Measurements from ENCODE around the gene RFPL3. TPM values are rescaled to one million over a fixed set of nuclear protein-coding genes. Genes with fewer than 3 reads are reported as not detected.

RFPL3 gene
- total and polyA plus RNA-seq, 2 experiments from 2014 or later = not detected

DNA sequence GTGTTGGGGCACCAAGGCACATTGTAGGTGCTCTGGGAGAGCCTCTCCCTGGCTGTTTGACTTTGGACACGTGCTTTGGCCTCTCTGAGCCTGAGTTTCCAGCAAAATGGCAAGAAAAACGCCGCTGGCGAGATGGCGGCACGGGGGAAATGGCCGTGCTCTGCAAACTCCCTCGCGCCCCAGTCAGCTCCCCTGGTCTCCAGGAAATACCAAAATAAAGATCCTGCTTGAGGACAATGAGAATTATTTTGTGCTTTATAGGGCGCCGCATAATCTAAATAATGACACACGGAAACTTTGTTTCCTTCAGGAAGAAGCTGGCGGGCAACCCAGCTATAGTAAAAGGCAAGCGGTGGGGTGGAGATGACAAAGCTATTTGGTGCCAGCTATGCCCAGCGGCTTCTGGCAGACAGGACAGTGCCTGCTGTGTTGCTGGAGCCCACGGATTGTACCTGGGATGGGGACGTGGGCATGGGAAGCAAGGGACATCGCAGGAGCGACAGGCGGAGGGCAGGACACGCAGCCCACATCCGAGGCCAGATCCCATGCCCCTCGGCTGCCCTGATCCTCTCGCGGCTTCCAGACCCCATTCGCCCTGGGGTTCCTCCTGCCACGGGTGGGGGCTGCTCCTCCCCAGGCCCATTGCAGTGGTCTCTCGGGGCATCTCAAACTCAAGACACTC is 26.3 kb upstream of the RFPL3 start:
- WGBS (ENCODE audit: low lambda C conversion rate, missing lambda C conversion rate) = 90% methylated on average over 28 of the region's 28 CpGs

DNA sequence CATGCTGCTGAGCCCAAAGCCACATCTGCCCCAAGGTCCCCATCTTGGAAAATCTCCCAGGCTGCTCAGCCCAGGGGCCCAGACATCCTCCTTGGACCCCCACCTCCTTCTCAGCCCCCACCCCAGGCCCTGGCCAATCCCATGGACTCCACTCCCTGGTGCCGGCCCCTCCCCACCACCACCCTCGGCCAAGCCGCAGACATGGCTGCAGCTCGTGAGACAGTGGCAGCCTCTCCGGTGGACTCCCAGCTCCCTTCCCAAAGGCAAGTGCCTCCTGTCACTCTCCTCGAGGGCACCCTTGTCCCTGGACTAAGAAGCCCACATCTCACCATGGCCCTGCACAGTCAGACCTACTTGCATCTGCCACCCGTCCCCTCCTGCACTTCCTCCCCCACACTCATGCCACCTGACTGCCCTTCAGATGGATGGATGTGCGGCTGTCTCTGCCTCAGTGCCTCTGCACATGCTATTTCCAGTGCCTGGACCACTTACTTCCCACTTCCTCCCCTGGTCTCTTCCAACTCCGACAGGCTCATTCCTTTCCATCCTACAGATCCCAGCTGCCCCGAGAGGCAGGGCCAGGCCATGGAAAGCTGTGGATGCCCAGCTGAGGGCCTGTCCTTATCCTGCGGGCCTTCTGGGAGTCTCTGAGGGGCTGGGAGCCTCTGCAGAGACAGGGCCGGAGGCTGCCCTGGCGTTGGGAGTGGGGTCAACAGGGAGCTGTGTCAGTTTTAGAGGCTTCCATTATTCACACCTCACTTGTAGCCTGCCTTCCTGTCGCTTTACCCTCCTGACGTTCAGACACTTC is 25.5 kb upstream of the RFPL3 start:
- no peak overlapping the region for H3K4me2 ChIP-seq
- H3K4me3 ChIP-seq = no peak overlapping the region
- H4K20me1 ChIP-seq (ENCODE audit: insufficient read depth, poor library complexity, severe bottlenecking) = no peaks in the 10 kb centered on the region
- no peaks in the 10 kb centered on the region for H3K36me3 ChIP-seq (replicated peaks; ENCODE audit: insufficient read depth, low read depth)
- DNase-seq (ENCODE audit: low spot score) = no peak
- no peaks in the 10 kb centered on the region for H3K27me3 ChIP-seq
- no peak overlapping the region for H3K27ac ChIP-seq
- H2AFZ ChIP-seq = no peak overlapping the region
- 81% methylated on average over 15 of the region's 15 CpGs for WGBS (ENCODE audit: low lambda C conversion rate, missing lambda C conversion rate)
- H3K79me2 ChIP-seq = no peaks in the 10 kb centered on the region
- no peaks in the 10 kb centered on the region for H3K9me3 ChIP-seq (ENCODE audit: low read depth)
- no peaks in the 10 kb centered on the region for H3K4me1 ChIP-seq (ENCODE audit: insufficient read depth)
- no peaks in the 10 kb centered on the region for H3K9me2 ChIP-seq (replicated peaks; ENCODE audit: insufficient read depth)
- no peak for TF ChIP-seq CTCF (IDR thresholded peaks at IDR 0.05; ENCODE audit: poor library complexity)
- TF ChIP-seq EZH2phosphoT487 (IDR thresholded peaks at IDR 0.05; ENCODE audit: low read depth, severe bottlenecking, unreplicated experiment) = no peak
- TF ChIP-seq EZH2 (IDR thresholded peaks at IDR 0.05; ENCODE audit: borderline replicate concordance) = no peak

More for the DNA sequence above, 26.3 kb upstream of the RFPL3 start:
- no peak overlapping the region for H3K27ac ChIP-seq
- H3K79me2 ChIP-seq = no peaks in the 10 kb centered on the region
- no peaks in the 10 kb centered on the region for H3K27me3 ChIP-seq
- no peak for DNase-seq (ENCODE audit: low spot score)
- H3K4me1 ChIP-seq (ENCODE audit: insufficient read depth) = no peaks in the 10 kb centered on the region
- no peaks in the 10 kb centered on the region for H4K20me1 ChIP-seq (ENCODE audit: insufficient read depth, poor library complexity, severe bottlenecking)
- no peak overlapping the region for H3K4me2 ChIP-seq
- H3K9me2 ChIP-seq (replicated peaks; ENCODE audit: insufficient read depth) = no peaks in the 10 kb centered on the region
- no peaks in the 10 kb centered on the region for H3K9me3 ChIP-seq (ENCODE audit: low read depth)
- H3K4me3 ChIP-seq = no peak overlapping the region
- H2AFZ ChIP-seq = no peak overlapping the region
- no peaks in the 10 kb centered on the region for H3K36me3 ChIP-seq (replicated peaks; ENCODE audit: insufficient read depth, low read depth)
- TF ChIP-seq EZH2 (IDR thresholded peaks at IDR 0.05; ENCODE audit: borderline replicate concordance) = no peak
- TF ChIP-seq CTCF (IDR thresholded peaks at IDR 0.05; ENCODE audit: poor library complexity) = no peak
- no peak for TF ChIP-seq EZH2phosphoT487 (IDR thresholded peaks at IDR 0.05; ENCODE audit: low read depth, severe bottlenecking, unreplicated experiment)

DNA sequence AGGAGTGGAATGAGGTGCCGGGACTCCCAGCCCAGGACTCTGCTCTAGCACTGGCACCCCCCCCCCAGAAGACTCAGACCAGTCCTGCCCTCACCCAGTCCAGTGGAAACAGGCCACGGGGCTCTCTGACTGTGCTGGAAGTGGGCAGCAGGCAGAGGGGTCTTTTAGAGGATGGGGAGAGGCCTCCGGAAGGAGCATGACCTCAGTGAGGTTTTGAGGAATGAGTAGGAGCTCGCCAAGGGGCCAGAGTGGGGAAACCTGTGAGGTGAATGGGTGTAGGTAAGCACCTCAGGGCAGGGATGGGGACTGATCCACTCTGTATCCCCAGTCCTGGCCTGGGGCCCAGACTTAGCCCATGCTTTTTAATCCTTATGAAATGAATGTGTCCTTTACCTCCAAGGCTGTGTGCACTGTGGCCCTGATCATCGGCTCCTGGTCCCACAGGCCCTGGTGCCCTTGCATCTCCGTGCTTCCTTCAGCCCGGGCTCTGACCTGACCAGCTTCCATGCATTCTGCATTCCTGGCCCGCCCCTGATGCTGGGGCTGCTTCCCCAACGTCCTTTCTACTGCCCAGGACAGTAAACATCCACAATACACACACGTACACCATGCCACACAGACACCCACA is 24.4 kb upstream of the RFPL3 start:
- Histone ChIP-seq H3K27me3 (no peaks in the 10 kb centered on the region), H3K9me3 (ENCODE audit: low read depth) (no peaks in the 10 kb centered on the region), H3K36me3 (replicated peaks; ENCODE audit: insufficient read depth, low read depth) (no peaks in the 10 kb centered on the region), H3K79me2 (no peaks in the 10 kb centered on the region), H3K4me1 (ENCODE audit: insufficient read depth) (no peaks in the 10 kb centered on the region), H3K4me3 (no peak overlapping the region), H2AFZ (no peak overlapping the region), H3K9me2 (replicated peaks; ENCODE audit: insufficient read depth) (no peaks in the 10 kb centered on the region), H3K4me2 (no peak overlapping the region), H3K27ac (no peak overlapping the region), H4K20me1 (ENCODE audit: insufficient read depth, poor library complexity, severe bottlenecking) (no peaks in the 10 kb centered on the region)
- WGBS (ENCODE audit: low lambda C conversion rate, missing lambda C conversion rate) = 87% methylated on average over 10 of the region's 10 CpGs
- DNase-seq (ENCODE audit: low spot score) = no peak
- TF ChIP-seq EZH2 (IDR thresholded peaks at IDR 0.05; ENCODE audit: borderline replicate concordance) (no peak), EZH2phosphoT487 (IDR thresholded peaks at IDR 0.05; ENCODE audit: low read depth, severe bottlenecking, unreplicated experiment) (no peak), CTCF (IDR thresholded peaks at IDR 0.05; ENCODE audit: poor library complexity) (no peak)
